ENCODE results near the gene AHDC1.

DNA sequence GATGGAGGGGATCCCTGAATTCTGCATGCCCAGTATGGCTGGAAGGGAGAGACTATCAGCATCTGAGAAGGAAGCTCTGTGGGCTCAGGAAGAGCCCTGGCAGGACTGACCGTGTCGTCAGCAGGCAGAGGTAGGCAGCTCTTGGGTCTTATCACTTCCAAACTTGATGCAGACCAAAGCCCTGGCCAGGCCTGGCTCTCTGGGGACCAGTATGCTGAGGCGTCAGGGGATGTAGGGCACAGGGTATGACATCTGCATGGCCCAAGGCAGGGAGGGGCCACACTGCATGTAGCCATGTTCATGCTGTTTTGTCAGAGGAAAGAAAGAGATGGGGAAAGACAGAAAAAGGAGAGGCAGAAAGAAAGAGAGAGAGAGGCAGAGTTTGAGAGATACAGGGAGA is 24.8 kb upstream of the AHDC1 start:
- TF ChIP-seq EZH2 (IDR thresholded peaks at IDR 0.05) (no peak), CTCF (IDR thresholded peaks at IDR 0.05) (no peak)

All from neural progenitor cell (in vitro differentiated cells).